Keratinocyte (primary cell): ENCODE measurements around the gene RPRD1B.

Source experiments
- EZH2 ChIP-seq: IDR thresholded peaks from one replicate; pipeline ENCODE4 v1.6.1; 2012; ENCODE audit warnings: inconsistent platforms, mild to moderate bottlenecking, low read length, moderate library complexity
- TF ChIP-seq, protein P1 (sequence below), 3 experiments: IDR thresholded peaks in 1 of 3; conservative IDR thresholded peaks in 1 of 3; optimal IDR thresholded peaks in 1 of 3; 2 replicates in 2 of 3; 3 replicates in 1 of 3; pipeline versions ENCODE3 to v1.5.1; 2011; ENCODE audit warnings: low read length in 3 of 3, mild to moderate bottlenecking in 3 of 3, moderate library complexity in 2 of 3, control low read depth in 1 of 3, inconsistent platforms in 1 of 3; ENCODE audit not compliant: insufficient read depth in 2 of 3; ENCODE audit errors: extremely low read depth in 1 of 3

DNA sequence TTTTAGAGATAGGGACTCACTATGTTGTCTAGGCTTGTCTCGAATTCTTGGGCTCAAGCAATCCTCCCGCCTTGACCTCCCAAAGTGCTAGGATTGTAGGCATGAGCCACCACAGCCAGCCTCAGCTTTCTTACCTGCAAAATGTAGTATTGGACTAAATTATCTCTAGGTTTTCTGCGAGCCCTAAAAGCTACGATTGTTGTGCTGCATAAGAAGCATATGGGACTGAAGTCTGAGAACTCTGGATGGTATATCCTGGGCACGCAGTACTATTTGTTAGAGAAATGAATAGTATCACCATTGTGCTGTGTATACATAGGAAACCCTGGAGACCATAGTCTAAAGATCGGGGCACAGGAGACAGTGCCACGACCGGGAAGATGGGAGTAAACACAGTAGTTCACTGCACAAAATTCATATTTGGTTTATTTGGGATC is 60.1 kb downstream of the RPRD1B start:
- TF ChIP-seq, protein P1, sequence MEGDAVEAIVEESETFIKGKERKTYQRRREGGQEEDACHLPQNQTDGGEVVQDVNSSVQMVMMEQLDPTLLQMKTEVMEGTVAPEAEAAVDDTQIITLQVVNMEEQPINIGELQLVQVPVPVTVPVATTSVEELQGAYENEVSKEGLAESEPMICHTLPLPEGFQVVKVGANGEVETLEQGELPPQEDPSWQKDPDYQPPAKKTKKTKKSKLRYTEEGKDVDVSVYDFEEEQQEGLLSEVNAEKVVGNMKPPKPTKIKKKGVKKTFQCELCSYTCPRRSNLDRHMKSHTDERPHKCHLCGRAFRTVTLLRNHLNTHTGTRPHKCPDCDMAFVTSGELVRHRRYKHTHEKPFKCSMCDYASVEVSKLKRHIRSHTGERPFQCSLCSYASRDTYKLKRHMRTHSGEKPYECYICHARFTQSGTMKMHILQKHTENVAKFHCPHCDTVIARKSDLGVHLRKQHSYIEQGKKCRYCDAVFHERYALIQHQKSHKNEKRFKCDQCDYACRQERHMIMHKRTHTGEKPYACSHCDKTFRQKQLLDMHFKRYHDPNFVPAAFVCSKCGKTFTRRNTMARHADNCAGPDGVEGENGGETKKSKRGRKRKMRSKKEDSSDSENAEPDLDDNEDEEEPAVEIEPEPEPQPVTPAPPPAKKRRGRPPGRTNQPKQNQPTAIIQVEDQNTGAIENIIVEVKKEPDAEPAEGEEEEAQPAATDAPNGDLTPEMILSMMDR (optimal IDR thresholded peaks at IDR 0.05 in 1 of 3, IDR thresholded peaks at IDR 0.05 in 1 of 3, conservative IDR thresholded peaks at IDR 0.05 in 1 of 3; ENCODE audit: extremely low read depth in 1 of 3, insufficient read depth in 2 of 3, low read length in 3 of 3) = no peak
- no peak for TF ChIP-seq EZH2
